Fibroblast of mammary gland (primary cell): ENCODE data around the gene ZFHX2.

ENCODE experiments used
- DNase-seq: peaks from one replicate; pipeline ENCODE4 v3.0.0-alpha.2; 2010; ENCODE audit warnings: low read depth
- H3K4me3 ChIP-seq: 2 replicates; pipeline ENCODE4 v1.5.1; 2011; ENCODE audit warnings: low read depth, mild to moderate bottlenecking, low read length, moderate library complexity; ENCODE audit not compliant: control insufficient read depth
- CTCF ChIP-seq: conservative IDR thresholded peaks from 2 replicates; pipeline ENCODE4 v1.5.1; 2011; ENCODE audit warnings: low read depth, low read length, inconsistent platforms; ENCODE audit not compliant: control insufficient read depth, insufficient read depth

The ZFHX2 gene

GRCh38 chr14:23545740-23546365, 5.7 kb downstream of the ZFHX2 start:
- DNase-seq: no peak

GRCh38 chr14:23544511-23545447, 6.8 kb downstream of the ZFHX2 start:
- H3K4me3 ChIP-seq: no peak overlapping the region
- TF ChIP-seq CTCF: no peak
- no peak for DNase-seq

More at GRCh38 chr14:23545740-23546365, 5.7 kb downstream of the ZFHX2 start:
- H3K4me3 ChIP-seq: no peak overlapping the region
- TF ChIP-seq CTCF: no peak

GRCh38 chr14:23543403-23543802, 8.2 kb downstream of the ZFHX2 start:
- no peak overlapping the region for H3K4me3 ChIP-seq
- TF ChIP-seq CTCF: no peak
- no peak for DNase-seq

GRCh38 chr14:23542261-23542660, 9.3 kb downstream of the ZFHX2 start:
- no peak overlapping the region for H3K4me3 ChIP-seq
- no peak for DNase-seq
- no peak for TF ChIP-seq CTCF

- TF ChIP-seq CTCF: no peak
These were observed 11.5 kb downstream of the ZFHX2 start for GRCh38 chr14:23540141-23540469.

GRCh38 chr14:23539248-23540140, 12.1 kb downstream of the ZFHX2 start:
- no peak overlapping the region for H3K4me3 ChIP-seq
- peak; percentile 80 for TF ChIP-seq CTCF
- peak; percentile 49 for DNase-seq

More at GRCh38 chr14:23540141-23540469, 11.5 kb downstream of the ZFHX2 start:
- H3K4me3 ChIP-seq: no peak overlapping the region
- no peak for DNase-seq
